Lower leg skin (tissue), 3 donors: ENCODE data around the gene MTHFD2L.

Source experiments
- CTCF ChIP-seq, 3 donors: fragments of 450-650 bp; IDR thresholded peaks; one replicate each; pipeline ENCODE4 v1.5.1; 2016; ENCODE audit warnings: antibody characterized with exemption in 3 of 3, mild to moderate bottlenecking in 3 of 3, moderate library complexity in 2 of 3
- POLR2A ChIP-seq, 2 donors: fragments of 450-650 bp; IDR thresholded peaks; one replicate each; pipeline ENCODE4 v1.6.1; 2016 to 2017; ENCODE audit warnings: antibody characterized with exemption in 2 of 2, mild to moderate bottlenecking in 1 of 2, moderate library complexity in 1 of 2

GRCh38 chr4:74317616-74318246 is 159.8 kb downstream of the MTHFD2L start:
- no peak for TF ChIP-seq CTCF (IDR thresholded peaks at IDR 0.05)
- TF ChIP-seq POLR2A (IDR thresholded peaks at IDR 0.05) = no peak
